Endothelial cell of umbilical vein (primary cell): ENCODE data around the gene ANKRD12. TPM values are rescaled to one million over a fixed set of nuclear protein-coding genes. Genes with fewer than 3 reads are reported as not detected.

Experiments
- BruUV-seq: library from RNA; stranded (reverse); fragments of 400-500 nt; replicated peaks from 2 replicates; lab custom pipeline; 2021; lab: Mats Ljungman, UMichigan
- CTCF ChIA-PET: fragments of 300-600, 350-600 bp; sonication (Branson Sonifier 250); formaldehyde crosslinking; loops from one replicate; lab custom pipeline; 2021; ENCODE audit warnings: antibody characterized with exemption, inconsistent platforms; lab: Charles Lee
- POLR2A ChIA-PET: fragments of 300-600, 350-600 bp; sonication (Branson Sonifier 250); formaldehyde crosslinking; loops from one replicate; lab custom pipeline; 2021; ENCODE audit warnings: antibody characterized with exemption, inconsistent platforms; lab: Charles Lee
- DNase-seq: peaks from one replicate; pipeline ENCODE4 v3.0.0-alpha.2; 2011; ENCODE audit warnings: low read depth, low spot score
- FAIRE-seq: peaks from 2 replicates; lab custom pipeline; 2011; peaks lifted over from hg19 to GRCh38; lab: Jason Lieb, UNC
- H2AFZ ChIP-seq: 2 replicates; pipeline ENCODE4 v1.6.0; 2012; ENCODE audit warnings: low read depth, low read length, control low read depth, inconsistent platforms
- H3K27ac ChIP-seq: 2 replicates; pipeline ENCODE4 v1.5.1; 2011; ENCODE audit warnings: low read depth, mild to moderate bottlenecking, control low read depth, low read length, moderate library complexity; ENCODE audit not compliant: insufficient read depth
- H3K27me3 ChIP-seq, 2 experiments: 2 replicates each; pipeline versions ENCODE4 v1.6.0 to v1.6.1; 2011; ENCODE audit warnings: low read length in 2 of 2, mixed read lengths in 1 of 2; ENCODE audit not compliant: control insufficient read depth in 2 of 2, insufficient read depth in 2 of 2
- H3K36me3 ChIP-seq, 2 experiments: 2 replicates in 1 of 2; 3 replicates in 1 of 2; pipeline ENCODE4 v1.5.1; 2011; ENCODE audit warnings: low read length in 2 of 2, mild to moderate bottlenecking in 1 of 2, moderate library complexity in 1 of 2; ENCODE audit not compliant: control insufficient read depth in 2 of 2, insufficient read depth in 2 of 2; ENCODE audit errors: extremely low read depth in 1 of 2
- H3K4me1 ChIP-seq: 3 replicates; pipeline ENCODE4 v1.5.1; 2011; ENCODE audit warnings: mild to moderate bottlenecking, low read length; ENCODE audit not compliant: control insufficient read depth, insufficient read depth; ENCODE audit errors: extremely low read depth
- H3K4me2 ChIP-seq: 2 replicates; pipeline ENCODE4 v1.6.1; 2011; ENCODE audit warnings: low read length, control low read depth, mixed read lengths; ENCODE audit not compliant: insufficient read depth
- H3K4me3 ChIP-seq, 3 experiments: fragments of 200-600 bp in 1 of 3; sonication (generic), shearing (Covaris generic) in 1 of 3; replicated peaks in 1 of 3; 2 replicates each; pipeline ENCODE4 v1.5.1; 2011 to 2016; ENCODE audit warnings: control low read depth in 3 of 3, low read length in 3 of 3, mild to moderate bottlenecking in 2 of 3, inconsistent platforms in 1 of 3, low read depth in 1 of 3, moderate library complexity in 1 of 3; ENCODE audit not compliant: insufficient read depth in 1 of 3
- H3K79me2 ChIP-seq: 2 replicates; pipeline ENCODE4 v1.6.0; 2012; ENCODE audit warnings: low read length, inconsistent platforms; ENCODE audit not compliant: control insufficient read depth, insufficient read depth
- H3K9ac ChIP-seq: replicated peaks from 2 replicates; pipeline ENCODE3; 2011; ENCODE audit warnings: low read length, control low read depth; ENCODE audit not compliant: insufficient read depth; ENCODE audit errors: extremely low read depth
- H3K9me1 ChIP-seq: replicated peaks from 3 replicates; pipeline ENCODE4 v1.6.0; 2011; ENCODE audit warnings: mild to moderate bottlenecking, low read length; ENCODE audit not compliant: control insufficient read depth, insufficient read depth; ENCODE audit errors: extremely low read depth
- H3K9me3 ChIP-seq: replicated peaks from 2 replicates; pipeline ENCODE4 v1.5.1; 2012; ENCODE audit warnings: low read length, inconsistent platforms; ENCODE audit not compliant: control insufficient read depth, insufficient read depth
- H4K20me1 ChIP-seq: replicated peaks from 2 replicates; pipeline ENCODE3; 2011; ENCODE audit warnings: mild to moderate bottlenecking, low read length; ENCODE audit not compliant: control insufficient read depth, insufficient read depth; ENCODE audit errors: extremely low read depth
- CTCF ChIP-seq, 2 donors: IDR thresholded peaks; 1 replicate in 1 of 2; 2 replicates in 1 of 2; pipeline ENCODE4 v1.5.1; 2011; ENCODE audit warnings: low read length in 2 of 2, mild to moderate bottlenecking in 2 of 2, moderate library complexity in 2 of 2, control low read depth in 1 of 2, inconsistent platforms in 1 of 2, low read depth in 1 of 2; ENCODE audit not compliant: insufficient read depth in 1 of 2; ENCODE audit errors: extremely low read depth in 1 of 2
- EZH2 ChIP-seq: IDR thresholded peaks from 2 replicates; pipeline ENCODE4 v1.6.1; 2012; ENCODE audit warnings: borderline replicate concordance, low read depth, mild to moderate bottlenecking, moderate library complexity, low read length, inconsistent platforms; ENCODE audit not compliant: severe bottlenecking
- FOS ChIP-seq: IDR thresholded peaks from 2 replicates; pipeline ENCODE4 v1.6.1; 2011; ENCODE audit warnings: mild to moderate bottlenecking, low read length, moderate library complexity, borderline replicate concordance; ENCODE audit not compliant: insufficient read depth
- GATA2 ChIP-seq: IDR thresholded peaks from 2 replicates; pipeline ENCODE4 v1.7.0; 2011; ENCODE audit warnings: low read depth, mild to moderate bottlenecking, moderate library complexity, mixed read lengths, low read length; ENCODE audit not compliant: insufficient read length, insufficient read depth
- JUN ChIP-seq: IDR thresholded peaks from 2 replicates; pipeline ENCODE4 v1.6.1; 2011; ENCODE audit warnings: borderline replicate concordance, low read depth; ENCODE audit not compliant: insufficient read length, insufficient read depth
- MAX ChIP-seq: IDR thresholded peaks from 2 replicates; pipeline ENCODE4 v1.6.1; 2011; ENCODE audit not compliant: insufficient read depth, insufficient read length
- MYC ChIP-seq: IDR thresholded peaks from one replicate; pipeline ENCODE4 v1.6.1; 2011; ENCODE audit warnings: mild to moderate bottlenecking, low read depth, low read length
- POLR2A ChIP-seq: IDR thresholded peaks from 2 replicates; pipeline ENCODE4 v1.6.1; 2012; ENCODE audit warnings: low read depth, mild to moderate bottlenecking, control low read depth, low read length
- POLR2AphosphoS5 ChIP-seq: IDR thresholded peaks from 2 replicates; pipeline ENCODE4 v1.6.1; 2012; ENCODE audit warnings: low read depth, mild to moderate bottlenecking, control low read depth, low read length, moderate library complexity; ENCODE audit not compliant: insufficient read depth
- dilution Hi-C: fragments of 300-500 bp; cut with MboI; formaldehyde crosslinking; loops from one replicate; pipeline ENCODE4 v1.15.0; 2019; ENCODE audit warnings: low sequenced_read_pairs; ENCODE audit not compliant: extremely low pct_ligation_motif_present
- intact Hi-C: fragments of 100-400 bp; cut with micrococcal nuclease; formaldehyde crosslinking; loops from one replicate; pipeline ENCODE4 v1.10.0; 2022
- polyA plus RNA-seq, 4 experiments: library from polyadenylated mRNA; depleted of rRNA in 3 of 4; stranded (reverse) in 3 of 4; unstranded in 1 of 4; fragments of >200 nt; gene quantifications; 2 replicates each; pipeline versions ENCODE4 v1.2.1 to v1.2.3, GENCODE V29; 2011 to 2012; ENCODE audit warnings: missing spikeins in 1 of 4
- total RNA-seq: library from RNA; stranded (reverse); gene quantifications from 2 replicates; pipeline ENCODE4 v1.2.3, GENCODE V29; 2021

The ANKRD12 gene
- total and polyA plus RNA-seq, 2 donors (not counting 3 experiments of a cell fraction or from before 2014, with no cell fraction given) = 1.5 to 25.4 TPM

- H3K79me2 ChIP-seq = peaks cover 82% of the 10 kb centered on the region
- BruUV-seq = no TSS peak
- no peak overlapping the region for H3K9ac ChIP-seq
- H3K36me3 ChIP-seq = no peaks in the 10 kb centered on the region
- peaks cover 2% of the 10 kb centered on the region for H3K4me1 ChIP-seq
- CTCF ChIA-PET = interaction anchor here (1.1 to 2.3 kb wide), 2 partner anchors 13 to 80 kb away, joined by 4 to 10 read pairs; no protein-coding TSS in a partner anchor
- POLR2A ChIA-PET = no interaction called here
- no peaks in the 10 kb centered on the region for H3K9me3 ChIP-seq
- no peaks in the 10 kb centered on the region for H3K27me3 ChIP-seq
- dilution Hi-C loops (no loop called here), intact Hi-C loops (no loop called here)
- FAIRE-seq (no peak), DNase-seq (peak; percentile 43)
- peaks cover 3% of the 10 kb centered on the region for H3K9me1 ChIP-seq
- H3K27ac ChIP-seq = no peak overlapping the region
- no peak overlapping the region for H3K4me2 ChIP-seq
- H3K4me3 ChIP-seq = no peak overlapping the region
- TF ChIP-seq JUN = no peak
- no peak for TF ChIP-seq POLR2A
- TF ChIP-seq MYC = no peak
- TF ChIP-seq GATA2 = no peak
- no peak for TF ChIP-seq POLR2AphosphoS5
- no peak for TF ChIP-seq EZH2
- TF ChIP-seq MAX = no peak
- no peak for TF ChIP-seq FOS
- TF ChIP-seq CTCF (IDR thresholded peaks at IDR 0.05; ENCODE audit: extremely low read depth in 1 of 2, insufficient read depth in 1 of 2, low read depth in 1 of 2, low read length in 2 of 2) = no peak
- H2AFZ ChIP-seq = no peak overlapping the region
- peaks cover 2% of the 10 kb centered on the region for H4K20me1 ChIP-seq
Measured at GRCh38 chr18:9153256-9153655, 16.7 kb downstream of the ANKRD12 start.
